Right lobe of liver (tissue), 4 donors: Measurements from ENCODE around the gene SNX10.

Experiments
- CTCF ChIP-seq, 4 donors: fragments of 200-600 bp in 3 of 4; fragments of 450-650 bp in 1 of 4; IDR thresholded peaks; one replicate each; pipeline versions ENCODE4 v1.5.1 to v1.8.0; 2016 to 2022; ENCODE audit warnings: antibody characterized with exemption in 4 of 4, mild to moderate bottlenecking in 2 of 4
- POLR2A ChIP-seq: fragments of 450-650 bp; IDR thresholded peaks from one replicate; pipeline ENCODE4 v1.6.1; 2017; ENCODE audit warnings: antibody characterized with exemption, mild to moderate bottlenecking
- donor health status: DM: no; HTN: no; CAD: no.
- donor health status: DM: no; HTN: no; CAD: no.
- donor health status: DM: no; HTN: yes; CAD: no.

- TF ChIP-seq CTCF (IDR thresholded peaks at IDR 0.05) (no peak), POLR2A (no peak)
Observed at GRCh38 chr7:26318921-26319320, 27.3 kb downstream of the SNX10 start.
